ENCODE results near the gene ZNF358. TPM values are rescaled to one million over a fixed set of nuclear protein-coding genes. Genes with fewer than 3 reads are reported as not detected.

Gene ZNF358
- polyA plus RNA-seq, 3 donors = 0.41 to 8.6 (median 1.0) TPM

DNA sequence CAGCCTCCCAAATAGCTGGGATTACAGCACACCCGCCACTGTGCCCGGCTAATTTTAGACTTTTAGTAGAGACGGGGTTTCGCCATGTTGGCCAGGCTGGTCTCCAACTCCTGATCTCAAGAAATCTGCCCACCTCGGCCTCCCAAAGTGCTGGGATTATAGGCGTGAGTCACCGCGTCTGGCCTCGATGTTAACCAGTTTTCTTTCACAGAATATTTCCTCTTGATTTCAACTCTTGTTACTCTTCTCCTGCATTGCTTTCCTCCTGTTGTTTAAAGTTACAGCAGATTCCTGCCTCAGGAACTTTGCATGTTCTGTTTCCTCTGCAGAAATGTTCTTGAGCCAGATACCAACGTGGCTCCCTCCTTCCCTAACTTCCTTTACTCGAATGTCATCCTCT lies 23.3 kb upstream of the ZNF358 start:
- intact Hi-C loops (cut with micrococcal nuclease) = loop anchor here (1.0 to 5.0 kb wide), 3 partner anchors 9 to 50 kb away; no protein-coding TSS in a partner anchor
- H3K4me1 Mint-ChIP-seq = peaks cover 55% of the 10 kb centered on the region
- no peak overlapping the region for H2AFZ ChIP-seq (ENCODE audit: insufficient read depth, low read depth, low read length, poor library complexity, severe bottlenecking)

GRCh38 chr19:7494416-7495098 lies 21.3 kb upstream of the ZNF358 start:
- WGBS (ENCODE audit: insufficient coverage) = 80% methylated on average over 13 of the region's 13 CpGs
- peak overlapping the region in 1 of 2 donors; percentile 15 for H3K4me3 Mint-ChIP-seq

More for the DNA sequence above, 23.3 kb upstream of the ZNF358 start:
- H3K9me3 ChIP-seq (replicated peaks in 1 of 2; ENCODE audit: control insufficient read depth in 1 of 2, insufficient read depth in 1 of 2, low read length in 2 of 2) = no peaks in the 10 kb centered on the region
- no peaks in the 10 kb centered on the region for H3K36me3 ChIP-seq (replicated peaks in 1 of 2; ENCODE audit: control insufficient read depth in 1 of 2, insufficient read depth in 2 of 2, low read length in 2 of 2)
- peak overlapping the region; percentile 44 for H3K4me2 ChIP-seq (replicated peaks; ENCODE audit: extremely low read depth, low read length, poor library complexity, severe bottlenecking)
- H3K36me3 Mint-ChIP-seq = no peaks in the 10 kb centered on the region
- H3K4me3 ChIP-seq (replicated peaks in 1 of 3; ENCODE audit: low read depth in 2 of 3, low read length in 3 of 3) = peak overlapping the region in 1 of 3 experiments; percentile 1
- peak in 1 of 3 donors; percentile 72 for DNase-seq
- H3K79me2 ChIP-seq (ENCODE audit: insufficient read depth, low read length) = no peaks in the 10 kb centered on the region
- TF ChIP-seq, protein P1, sequence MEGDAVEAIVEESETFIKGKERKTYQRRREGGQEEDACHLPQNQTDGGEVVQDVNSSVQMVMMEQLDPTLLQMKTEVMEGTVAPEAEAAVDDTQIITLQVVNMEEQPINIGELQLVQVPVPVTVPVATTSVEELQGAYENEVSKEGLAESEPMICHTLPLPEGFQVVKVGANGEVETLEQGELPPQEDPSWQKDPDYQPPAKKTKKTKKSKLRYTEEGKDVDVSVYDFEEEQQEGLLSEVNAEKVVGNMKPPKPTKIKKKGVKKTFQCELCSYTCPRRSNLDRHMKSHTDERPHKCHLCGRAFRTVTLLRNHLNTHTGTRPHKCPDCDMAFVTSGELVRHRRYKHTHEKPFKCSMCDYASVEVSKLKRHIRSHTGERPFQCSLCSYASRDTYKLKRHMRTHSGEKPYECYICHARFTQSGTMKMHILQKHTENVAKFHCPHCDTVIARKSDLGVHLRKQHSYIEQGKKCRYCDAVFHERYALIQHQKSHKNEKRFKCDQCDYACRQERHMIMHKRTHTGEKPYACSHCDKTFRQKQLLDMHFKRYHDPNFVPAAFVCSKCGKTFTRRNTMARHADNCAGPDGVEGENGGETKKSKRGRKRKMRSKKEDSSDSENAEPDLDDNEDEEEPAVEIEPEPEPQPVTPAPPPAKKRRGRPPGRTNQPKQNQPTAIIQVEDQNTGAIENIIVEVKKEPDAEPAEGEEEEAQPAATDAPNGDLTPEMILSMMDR (IDR thresholded peaks at IDR 0.05) = no peak
- peaks cover 0 to 5% (median 0%) of the 10 kb centered on the region in 7 donors for H3K9me3 Mint-ChIP-seq
- no peaks in the 10 kb centered on the region for H3K27me3 ChIP-seq (ENCODE audit: control insufficient read depth in 2 of 2, insufficient read depth in 2 of 2, low read length in 2 of 2)
- H3K4me3 Mint-ChIP-seq = peak overlapping the region; percentile 36 to 61
- WGBS (ENCODE audit: insufficient coverage) = 18% methylated on average over 11 of the region's 11 CpGs
- H4K20me1 ChIP-seq (ENCODE audit: insufficient read depth, low read length) = no peaks in the 10 kb centered on the region
- H3K27ac Mint-ChIP-seq = peak overlapping the region; percentile 95 to 99 (median 98)
- peaks cover 47 to 60% of the 10 kb centered on the region in 2 donors for H3K4me1 ChIP-seq (ENCODE audit: control insufficient read depth in 1 of 2, insufficient read depth in 2 of 2, low read length in 2 of 2)
- H3K27ac ChIP-seq (ENCODE audit: low read depth in 1 of 2, low read length in 2 of 2) = peak overlapping the region; percentile 83 to 87
- peak overlapping the region; percentile 53 for H3K9ac ChIP-seq (ENCODE audit: insufficient read depth, low read length, poor library complexity, severe bottlenecking)
- H3K27me3 Mint-ChIP-seq (ENCODE audit: low read depth in 3 of 3) = peaks cover 6 to 8% (median 7%) of the 10 kb centered on the region in 3 donors

More at GRCh38 chr19:7494416-7495098, 21.3 kb upstream of the ZNF358 start:
- no peak overlapping the region for H2AFZ ChIP-seq (ENCODE audit: insufficient read depth, low read depth, low read length, poor library complexity, severe bottlenecking)
- H3K4me2 ChIP-seq (replicated peaks; ENCODE audit: extremely low read depth, low read length, poor library complexity, severe bottlenecking) = no peak overlapping the region
- Mint-ChIP-seq H3K27ac (peak overlapping the region in 5 of 7 donors; percentile 26 to 75 (median 50)), H3K4me1 (peaks cover 65% of the 10 kb centered on the region), H3K27me3 (ENCODE audit: low read depth in 3 of 3) (peaks cover 8 to 10% (median 9%) of the 10 kb centered on the region in 3 donors), H3K9me3 (peaks cover 0 to 5% (median 0%) of the 10 kb centered on the region in 7 donors), H3K36me3 (no peaks in the 10 kb centered on the region)
- intact Hi-C loops (cut with micrococcal nuclease) = loop anchor here in 1 of 2 donors (5.0 kb wide), 1 partner anchor 48 kb away; no protein-coding TSS in a partner anchor
- no peaks in the 10 kb centered on the region for H3K79me2 ChIP-seq (ENCODE audit: insufficient read depth, low read length)
- H3K36me3 ChIP-seq (replicated peaks in 1 of 2; ENCODE audit: control insufficient read depth in 1 of 2, insufficient read depth in 2 of 2, low read length in 2 of 2) = no peaks in the 10 kb centered on the region
- TF ChIP-seq, protein P1 (IDR thresholded peaks at IDR 0.05) = no peak
- no peaks in the 10 kb centered on the region for H3K9me3 ChIP-seq (replicated peaks in 1 of 2; ENCODE audit: control insufficient read depth in 1 of 2, insufficient read depth in 1 of 2, low read length in 2 of 2)
- no peak overlapping the region for H3K9ac ChIP-seq (ENCODE audit: insufficient read depth, low read length, poor library complexity, severe bottlenecking)
- peaks cover 54 to 66% of the 10 kb centered on the region in 2 donors for H3K4me1 ChIP-seq (ENCODE audit: control insufficient read depth in 1 of 2, insufficient read depth in 2 of 2, low read length in 2 of 2)
- no peak overlapping the region for H3K4me3 ChIP-seq (replicated peaks in 1 of 3; ENCODE audit: low read depth in 2 of 3, low read length in 3 of 3)
- H4K20me1 ChIP-seq (ENCODE audit: insufficient read depth, low read length) = no peaks in the 10 kb centered on the region
- H3K27ac ChIP-seq (ENCODE audit: low read depth in 1 of 2, low read length in 2 of 2) = no peak overlapping the region
- no peak for DNase-seq
- H3K27me3 ChIP-seq (ENCODE audit: control insufficient read depth in 2 of 2, insufficient read depth in 2 of 2, low read length in 2 of 2) = no peaks in the 10 kb centered on the region

All from CD14-positive monocyte (primary cell).